A204.1 (cell line): ENCODE data around the gene BRF1.

Experiments used
- FAIRE-seq: peaks from 2 replicates; lab custom pipeline; 2012; peaks lifted over from hg19 to GRCh38; lab: Jason Lieb, UNC

Gene BRF1

GRCh38 chr14:105171004-105171673 is 129.7 kb downstream of the BRF1 start:
- FAIRE-seq, result no peak

GRCh38 chr14:105169776-105170655 is 130.8 kb downstream of the BRF1 start:
- no peak for FAIRE-seq

- no peak for FAIRE-seq
Observed at GRCh38 chr14:105168979-105169507, 131.8 kb downstream of the BRF1 start.

- no peak for FAIRE-seq
Observed at GRCh38 chr14:105168496-105168978, 132.3 kb downstream of the BRF1 start, which contains the start of gene JAG2. JAG2 (minus strand) TSS chr14:105168776; CDS start chr14:105168420, 356 bp downstream.

- no peak for FAIRE-seq
Observed at GRCh38 chr14:105168093-105168420, 132.7 kb downstream of the BRF1 start.

GRCh38 chr14:105167303-105168092 is 133.3 kb downstream of the BRF1 start:
- FAIRE-seq, result no peak

- no peak for FAIRE-seq
Observed at GRCh38 chr14:105166571-105167302, 134.1 kb downstream of the BRF1 start.

- FAIRE-seq, result no peak
Observed at GRCh38 chr14:105165761-105166485, 134.9 kb downstream of the BRF1 start.

- FAIRE-seq, result no peak
Observed at GRCh38 chr14:105165134-105165704, 135.6 kb downstream of the BRF1 start.

GRCh38 chr14:105163040-105163742 is 137.6 kb downstream of the BRF1 start:
- no peak for FAIRE-seq

- FAIRE-seq, result no peak
Observed at GRCh38 chr14:105162669-105162979, 138.2 kb downstream of the BRF1 start.

GRCh38 chr14:105161964-105162668 is 138.7 kb downstream of the BRF1 start:
- FAIRE-seq, result no peak

GRCh38 chr14:105161309-105161708 is 139.5 kb downstream of the BRF1 start:
- FAIRE-seq, result no peak

GRCh38 chr14:105160776-105161175 is 140.0 kb downstream of the BRF1 start:
- FAIRE-seq, result no peak

- FAIRE-seq, result no peak
Observed at GRCh38 chr14:105159344-105159743, 141.5 kb downstream of the BRF1 start.
